Measurements from ENCODE around the gene INPP5D. TPM values are rescaled to one million over a fixed set of nuclear protein-coding genes. Genes with fewer than 3 reads are reported as not detected.

Gene INPP5D
- total RNA-seq, 4 donors from 2014 or later, result 7.8 to 40.4 (median 26.1) TPM

GRCh38 chr2:233115741-233116140 is 55.6 kb downstream of the INPP5D start:
- no peaks in the 10 kb centered on the region for H3K27me3 ChIP-seq
- H3K27ac ChIP-seq, result no peak overlapping the region
- 52 to 100% methylated on average over 1 to 2 of the region's 2 CpGs for WGBS, 2 donors (ENCODE audit: low coverage in 1 of 2)
- in situ Hi-C loops (cut with MboI; ENCODE audit: low pct_ligation_motif_present in 1 of 4, low pct_unique_long_range_greater_than_20kb in 1 of 4, low sequenced_read_pairs in 3 of 4) (no loop called here), intact Hi-C loops (cut with DNase I; ENCODE audit: low total_unique reads) (no loop called here)
- no peaks in the 10 kb centered on the region for H3K4me1 ChIP-seq
- H3K36me3 ChIP-seq, result no peaks in the 10 kb centered on the region
- H3K9me3 ChIP-seq, result no peaks in the 10 kb centered on the region
- no peak overlapping the region for H3K4me3 ChIP-seq
- TF ChIP-seq POLR2AphosphoS5 (IDR thresholded peaks at IDR 0.05) (no peak), EP300 (IDR thresholded peaks at IDR 0.05; ENCODE audit: low read depth) (no peak), POLR2A (IDR thresholded peaks at IDR 0.05) (no peak)
- TF ChIP-seq, protein P1, sequence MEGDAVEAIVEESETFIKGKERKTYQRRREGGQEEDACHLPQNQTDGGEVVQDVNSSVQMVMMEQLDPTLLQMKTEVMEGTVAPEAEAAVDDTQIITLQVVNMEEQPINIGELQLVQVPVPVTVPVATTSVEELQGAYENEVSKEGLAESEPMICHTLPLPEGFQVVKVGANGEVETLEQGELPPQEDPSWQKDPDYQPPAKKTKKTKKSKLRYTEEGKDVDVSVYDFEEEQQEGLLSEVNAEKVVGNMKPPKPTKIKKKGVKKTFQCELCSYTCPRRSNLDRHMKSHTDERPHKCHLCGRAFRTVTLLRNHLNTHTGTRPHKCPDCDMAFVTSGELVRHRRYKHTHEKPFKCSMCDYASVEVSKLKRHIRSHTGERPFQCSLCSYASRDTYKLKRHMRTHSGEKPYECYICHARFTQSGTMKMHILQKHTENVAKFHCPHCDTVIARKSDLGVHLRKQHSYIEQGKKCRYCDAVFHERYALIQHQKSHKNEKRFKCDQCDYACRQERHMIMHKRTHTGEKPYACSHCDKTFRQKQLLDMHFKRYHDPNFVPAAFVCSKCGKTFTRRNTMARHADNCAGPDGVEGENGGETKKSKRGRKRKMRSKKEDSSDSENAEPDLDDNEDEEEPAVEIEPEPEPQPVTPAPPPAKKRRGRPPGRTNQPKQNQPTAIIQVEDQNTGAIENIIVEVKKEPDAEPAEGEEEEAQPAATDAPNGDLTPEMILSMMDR (IDR thresholded peaks at IDR 0.05), result no peak
- DNase-seq, result no peak

DNA sequence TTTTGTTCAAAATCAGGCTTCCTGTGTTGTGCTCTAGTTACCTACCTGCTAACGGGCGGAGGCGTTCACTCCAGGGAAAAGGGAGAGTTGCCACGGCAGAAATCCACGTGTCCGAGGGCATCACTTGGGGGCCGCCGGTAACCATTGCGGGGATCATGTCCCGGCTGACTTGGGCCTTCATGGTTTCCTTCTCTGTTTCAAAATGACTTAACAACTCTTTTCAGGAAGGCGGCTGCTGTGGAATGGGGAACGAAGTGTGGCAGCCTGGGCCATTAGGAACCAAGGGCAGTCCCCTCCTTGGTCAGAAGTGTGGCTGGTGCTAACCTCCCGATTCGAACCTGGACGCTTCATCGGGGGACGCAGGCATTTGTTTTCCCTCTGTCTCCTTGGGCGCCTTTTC is 56.8 kb downstream of the INPP5D start:
- Histone ChIP-seq H3K36me3 (no peaks in the 10 kb centered on the region), H3K27me3 (no peaks in the 10 kb centered on the region), H3K4me1 (no peaks in the 10 kb centered on the region), H3K4me3 (no peak overlapping the region), H3K27ac (no peak overlapping the region), H3K9me3 (no peaks in the 10 kb centered on the region)
- TF ChIP-seq POLR2A (IDR thresholded peaks at IDR 0.05), result no peak
- no peak for TF ChIP-seq POLR2AphosphoS5 (IDR thresholded peaks at IDR 0.05)
- TF ChIP-seq EP300 (IDR thresholded peaks at IDR 0.05; ENCODE audit: low read depth), result no peak
- TF ChIP-seq, protein P1 (IDR thresholded peaks at IDR 0.05), result no peak
- no peak for DNase-seq
- 80 to 84% methylated on average over 6 to 18 of the region's 18 CpGs for WGBS, 2 donors (ENCODE audit: low coverage in 1 of 2)
- intact Hi-C loops (cut with DNase I; ENCODE audit: low total_unique reads) (no loop called here), in situ Hi-C loops (cut with MboI; ENCODE audit: low pct_ligation_motif_present in 1 of 4, low pct_unique_long_range_greater_than_20kb in 1 of 4, low sequenced_read_pairs in 3 of 4) (no loop called here)

DNA sequence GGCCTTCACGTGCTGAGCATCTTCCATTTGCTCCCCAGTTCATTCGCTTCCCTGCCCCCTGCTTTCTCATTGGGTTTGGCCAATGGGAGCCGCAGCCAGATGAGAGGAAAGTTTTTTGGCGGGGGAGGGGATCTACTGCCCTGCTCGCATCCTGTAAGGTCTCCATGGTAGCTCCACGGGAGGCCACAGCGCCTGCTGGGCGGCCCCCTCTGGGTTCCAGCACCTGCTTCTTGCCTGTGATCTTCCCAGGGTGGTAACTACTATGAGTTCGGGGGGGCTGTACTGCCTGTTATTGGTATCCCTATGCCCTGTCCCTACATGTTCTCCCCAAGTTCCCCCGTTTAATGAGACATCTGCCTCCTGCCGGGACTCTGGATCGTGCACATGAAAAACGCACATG is 57.2 kb downstream of the INPP5D start:
- intact Hi-C loops (cut with DNase I; ENCODE audit: low total_unique reads), result no loop called here
- H3K27ac ChIP-seq, result no peak overlapping the region

GRCh38 chr2:233117811-233118647 is 57.9 kb downstream of the INPP5D start:
- WGBS, 2 donors (ENCODE audit: low coverage in 1 of 2), result 80 to 83% methylated on average over 2 to 12 of the region's 12 CpGs
- Histone ChIP-seq H3K4me1 (no peaks in the 10 kb centered on the region), H3K9me3 (no peaks in the 10 kb centered on the region), H3K27me3 (no peaks in the 10 kb centered on the region), H3K4me3 (no peak overlapping the region), H3K36me3 (no peaks in the 10 kb centered on the region), H3K27ac (no peak overlapping the region)
- in situ Hi-C loops (cut with MboI; ENCODE audit: low pct_ligation_motif_present in 1 of 4, low pct_unique_long_range_greater_than_20kb in 1 of 4, low sequenced_read_pairs in 3 of 4), result no loop called here
- intact Hi-C loops (cut with DNase I; ENCODE audit: low total_unique reads), result no loop called here
- no peak for DNase-seq
- TF ChIP-seq POLR2A (IDR thresholded peaks at IDR 0.05), result no peak
- TF ChIP-seq POLR2AphosphoS5 (IDR thresholded peaks at IDR 0.05), result no peak
- TF ChIP-seq, protein P1 (IDR thresholded peaks at IDR 0.05), result no peak
- TF ChIP-seq EP300 (IDR thresholded peaks at IDR 0.05; ENCODE audit: low read depth), result no peak

More for the DNA sequence above, 57.2 kb downstream of the INPP5D start:
- Histone ChIP-seq H3K36me3 (no peaks in the 10 kb centered on the region), H3K27me3 (no peaks in the 10 kb centered on the region), H3K4me1 (no peaks in the 10 kb centered on the region), H3K4me3 (no peak overlapping the region), H3K9me3 (no peaks in the 10 kb centered on the region)
- in situ Hi-C loops (cut with MboI; ENCODE audit: low pct_ligation_motif_present in 1 of 4, low pct_unique_long_range_greater_than_20kb in 1 of 4, low sequenced_read_pairs in 3 of 4), result no loop called here
- WGBS, 2 donors (ENCODE audit: low coverage in 1 of 2), result 84% methylated on average over 13 of the region's 13 CpGs; no CpG with 5 or more reads in 1 of the 2 donors
- DNase-seq, result no peak
- no peak for TF ChIP-seq POLR2A (IDR thresholded peaks at IDR 0.05)
- TF ChIP-seq, protein P1 (IDR thresholded peaks at IDR 0.05), result no peak

Measured in transverse colon (tissue), 4 donors.